Measurements from ENCODE around the gene RYR3.

RYR3 gene

DNA sequence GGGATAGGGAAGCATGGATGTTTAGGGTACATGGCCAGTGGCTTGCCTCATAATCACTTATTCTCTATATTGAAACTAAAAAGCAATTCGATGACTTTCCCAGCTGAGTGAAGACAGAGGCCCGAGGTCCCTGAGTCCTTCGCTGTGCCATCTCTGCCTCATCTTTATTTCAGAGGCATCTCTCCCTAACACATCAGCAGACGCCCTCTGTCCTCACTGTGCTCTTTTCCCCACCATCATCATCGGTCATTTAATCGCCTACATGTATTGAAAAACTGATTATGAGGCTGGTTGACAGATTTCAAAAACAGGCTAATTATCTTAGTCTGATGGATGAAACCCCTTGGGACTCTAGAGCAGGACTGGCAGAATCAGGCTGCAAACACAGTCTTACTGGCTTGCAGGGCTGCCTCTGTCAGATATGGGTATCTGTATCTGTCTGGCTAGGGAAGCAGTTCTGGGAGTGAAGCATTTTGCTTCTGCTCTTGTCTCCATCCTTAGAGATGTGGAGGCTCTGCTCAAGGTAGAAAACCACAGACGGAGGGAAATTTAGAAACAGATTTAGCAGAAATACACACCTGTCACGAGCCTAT, 366.6 kb downstream of the RYR3 start:
- in situ Hi-C loops (cut with HindIII; ENCODE audit: low sequenced_read_pairs): loop anchor here (5.0 to 25.0 kb wide), 2 partner anchors 55 to 440 kb away; no protein-coding TSS in a partner anchor
- TF ChIP-seq, protein P1, sequence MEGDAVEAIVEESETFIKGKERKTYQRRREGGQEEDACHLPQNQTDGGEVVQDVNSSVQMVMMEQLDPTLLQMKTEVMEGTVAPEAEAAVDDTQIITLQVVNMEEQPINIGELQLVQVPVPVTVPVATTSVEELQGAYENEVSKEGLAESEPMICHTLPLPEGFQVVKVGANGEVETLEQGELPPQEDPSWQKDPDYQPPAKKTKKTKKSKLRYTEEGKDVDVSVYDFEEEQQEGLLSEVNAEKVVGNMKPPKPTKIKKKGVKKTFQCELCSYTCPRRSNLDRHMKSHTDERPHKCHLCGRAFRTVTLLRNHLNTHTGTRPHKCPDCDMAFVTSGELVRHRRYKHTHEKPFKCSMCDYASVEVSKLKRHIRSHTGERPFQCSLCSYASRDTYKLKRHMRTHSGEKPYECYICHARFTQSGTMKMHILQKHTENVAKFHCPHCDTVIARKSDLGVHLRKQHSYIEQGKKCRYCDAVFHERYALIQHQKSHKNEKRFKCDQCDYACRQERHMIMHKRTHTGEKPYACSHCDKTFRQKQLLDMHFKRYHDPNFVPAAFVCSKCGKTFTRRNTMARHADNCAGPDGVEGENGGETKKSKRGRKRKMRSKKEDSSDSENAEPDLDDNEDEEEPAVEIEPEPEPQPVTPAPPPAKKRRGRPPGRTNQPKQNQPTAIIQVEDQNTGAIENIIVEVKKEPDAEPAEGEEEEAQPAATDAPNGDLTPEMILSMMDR (IDR thresholded peaks at IDR 0.05; ENCODE audit: low read depth, low read length, missing control alignments): no peak
- H3K4me3 ChIP-seq (ENCODE audit: low read depth, low read length): no peak overlapping the region
- DNase-seq (ENCODE audit: low read depth): no peak

DNA sequence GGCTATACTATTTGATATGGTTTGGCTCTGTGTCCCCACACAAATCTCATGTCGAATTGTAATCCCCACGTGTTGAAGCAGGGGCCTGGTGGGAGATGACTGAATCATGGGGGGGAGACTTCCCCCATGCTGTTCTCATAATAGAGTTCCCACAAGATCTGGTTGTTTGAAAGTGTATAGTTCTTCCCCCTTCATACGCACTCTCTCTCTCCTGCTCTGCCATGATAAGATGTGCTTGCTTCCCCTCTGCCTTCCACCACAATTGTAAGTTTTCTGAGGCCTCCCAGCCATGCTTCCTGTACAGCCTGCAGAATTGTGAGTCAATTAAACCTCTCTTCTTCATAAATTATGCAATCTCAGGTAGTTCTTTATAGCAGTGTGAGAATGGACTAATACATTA, 367.4 kb downstream of the RYR3 start:
- H3K4me3 ChIP-seq (ENCODE audit: low read depth, low read length): no peak overlapping the region
- TF ChIP-seq, protein P1 (IDR thresholded peaks at IDR 0.05; ENCODE audit: low read depth, low read length, missing control alignments): no peak
- DNase-seq (ENCODE audit: low read depth): no peak
- in situ Hi-C loops (cut with HindIII; ENCODE audit: low sequenced_read_pairs): loop anchor here (5.0 to 25.0 kb wide), 2 partner anchors 54 to 441 kb away; no protein-coding TSS in a partner anchor

DNA sequence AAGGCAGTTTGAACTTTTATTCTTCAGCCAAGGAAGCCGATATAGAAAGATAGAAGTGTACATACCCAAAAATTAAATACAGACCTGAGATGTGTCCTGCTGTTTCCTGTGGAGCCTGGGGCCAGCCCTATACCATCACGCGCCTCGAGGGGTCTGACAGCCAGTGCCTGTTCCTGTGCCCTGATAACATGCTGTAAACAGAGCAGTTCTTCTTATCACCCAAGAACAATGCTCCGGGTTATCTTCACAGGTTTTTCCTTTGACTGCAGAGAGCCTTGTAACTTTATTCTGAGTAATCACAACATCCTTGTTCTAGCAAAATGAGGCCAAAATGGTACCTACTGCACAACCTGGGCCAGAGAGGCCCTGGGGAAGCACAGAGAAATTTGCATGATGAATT, 367.8 kb downstream of the RYR3 start:
- DNase-seq (ENCODE audit: low read depth): no peak
- in situ Hi-C loops (cut with HindIII; ENCODE audit: low sequenced_read_pairs): loop anchor here (5.0 to 25.0 kb wide), 2 partner anchors 54 to 441 kb away; no protein-coding TSS in a partner anchor
- no peak overlapping the region for H3K4me3 ChIP-seq (ENCODE audit: low read depth, low read length)
- TF ChIP-seq, protein P1 (IDR thresholded peaks at IDR 0.05; ENCODE audit: low read depth, low read length, missing control alignments): no peak

DNA sequence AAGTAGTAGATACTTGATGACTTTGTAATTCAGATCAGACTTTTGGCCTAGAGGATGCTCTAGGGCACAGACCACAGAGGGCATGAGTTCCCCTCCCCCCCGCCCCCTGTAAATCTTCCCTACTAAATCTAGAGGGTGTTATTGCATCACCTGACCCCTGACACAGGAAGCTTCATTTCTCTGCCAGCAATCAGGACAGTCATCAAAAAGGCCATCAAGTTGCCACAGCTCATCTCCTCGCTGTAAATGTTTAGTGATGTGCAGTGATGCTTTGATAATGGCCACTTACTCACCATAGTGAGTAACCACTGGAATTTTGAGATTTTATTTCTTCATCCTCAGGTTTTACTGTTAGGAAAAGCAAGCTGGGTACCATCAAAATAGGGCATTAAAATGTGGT, 368.3 kb downstream of the RYR3 start:
- H3K4me3 ChIP-seq (ENCODE audit: low read depth, low read length): no peak overlapping the region
- DNase-seq (ENCODE audit: low read depth): no peak
- TF ChIP-seq, protein P1 (IDR thresholded peaks at IDR 0.05; ENCODE audit: low read depth, low read length, missing control alignments): no peak
- in situ Hi-C loops (cut with HindIII; ENCODE audit: low sequenced_read_pairs): loop anchor here (5.0 to 25.0 kb wide), 2 partner anchors 53 to 442 kb away; no protein-coding TSS in a partner anchor

DNA sequence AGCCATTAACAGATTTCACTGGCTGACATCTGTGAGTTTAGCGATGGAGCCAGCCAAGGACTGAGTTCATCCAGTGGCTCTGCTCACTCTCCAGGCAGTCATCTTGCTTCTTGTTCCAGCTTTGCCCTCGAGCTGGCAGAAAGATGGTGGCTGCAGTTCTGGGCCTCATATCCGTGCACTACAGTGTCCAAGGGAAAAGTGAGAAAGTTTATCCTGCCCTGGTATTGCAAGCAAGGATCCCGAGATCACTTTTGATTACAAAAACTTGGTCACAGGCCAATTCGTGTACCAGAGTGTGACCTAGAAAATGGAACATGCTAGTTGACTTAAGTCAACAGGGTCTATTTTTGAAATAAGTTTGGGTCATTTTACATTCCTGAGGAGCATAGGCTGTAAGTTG, 369.6 kb downstream of the RYR3 start:
- TF ChIP-seq, protein P1 (IDR thresholded peaks at IDR 0.05; ENCODE audit: low read depth, low read length, missing control alignments): no peak
- no peak for DNase-seq (ENCODE audit: low read depth)
- in situ Hi-C loops (cut with HindIII; ENCODE audit: low sequenced_read_pairs): loop anchor here (25.0 kb wide), 1 partner anchor 443 kb away; no protein-coding TSS in a partner anchor
- H3K4me3 ChIP-seq (ENCODE audit: low read depth, low read length): no peak overlapping the region

DNA sequence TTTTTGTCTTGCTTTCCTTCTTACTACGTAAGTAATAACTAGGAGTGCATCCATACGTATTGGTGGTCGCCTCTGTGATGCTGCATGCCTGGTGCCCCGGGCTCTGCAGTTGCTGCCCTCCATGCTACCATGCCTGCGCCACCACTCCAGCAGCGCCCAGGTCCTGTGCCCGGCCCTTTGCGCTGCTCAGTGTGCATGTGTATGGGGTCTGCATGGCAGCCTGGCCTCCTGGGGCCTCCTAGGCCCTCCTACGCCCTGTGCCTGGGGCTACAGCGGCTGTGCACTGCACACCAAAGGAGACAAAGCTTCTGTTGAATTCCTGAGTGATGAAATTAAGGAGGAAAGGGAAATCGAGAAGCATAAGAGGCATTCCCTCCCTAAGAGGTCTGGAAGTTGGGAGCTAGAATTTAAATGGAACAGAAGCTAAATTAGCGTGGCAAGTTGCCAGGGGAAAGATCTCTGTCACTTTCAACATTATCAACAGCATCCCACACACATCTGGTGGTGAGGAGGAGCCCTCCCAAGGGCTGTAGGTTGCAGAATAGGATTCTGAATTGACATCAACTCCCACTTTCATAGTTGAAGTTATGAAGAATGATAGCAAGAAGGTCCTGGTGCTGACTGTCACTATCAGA, 382.5 kb downstream of the RYR3 start:
- TF ChIP-seq, protein P1 (IDR thresholded peaks at IDR 0.05; ENCODE audit: low read depth, low read length, missing control alignments): no peak
- in situ Hi-C loops (cut with HindIII; ENCODE audit: low sequenced_read_pairs): loop anchor here (25.0 kb wide), 1 partner anchor 456 kb away; no protein-coding TSS in a partner anchor
- DNase-seq (ENCODE audit: low read depth): no peak
- no peak overlapping the region for H3K4me3 ChIP-seq (ENCODE audit: low read depth, low read length)

All from astrocyte of the cerebellum (primary cell).